HCT116 (cell line): ENCODE results near the gene FAM83G. TPM values are rescaled to one million over a fixed set of nuclear protein-coding genes. Genes with fewer than 3 reads are reported as not detected.

Source experiments
- ATAC-seq: fragments of 200-7000 bp; cut with Tn5 transposase; 2 replicates; pipeline ENCODE4 v1.9.1; 2020; ENCODE audit warnings: mild to moderate bottlenecking, moderate library complexity
- BruUV-seq: library from RNA; stranded (reverse); fragments of 400-500 nt; replicated peaks from 2 replicates; lab custom pipeline; 2021; lab: Mats Ljungman, UMichigan
- CTCF ChIA-PET: fragments of 300-600 bp; sonication (Branson Sonifier 250); formaldehyde crosslinking; loops from one replicate; lab custom pipeline; 2021; ENCODE audit warnings: antibody characterized with exemption; lab: Charles Lee
- POLR2A ChIA-PET: fragments of 300-600, 350-600 bp; sonication (Branson Sonifier 250); formaldehyde crosslinking; loops from one replicate; lab custom pipeline; 2021; ENCODE audit warnings: antibody characterized with exemption; lab: Charles Lee
- RAD21 ChIA-PET, 2 experiments: fragments of 300-600 bp; sonication (Branson Sonifier 250); formaldehyde crosslinking; loops; one replicate each; lab custom pipeline; 2023; ENCODE audit warnings: low total read pairs in 2 of 2; ENCODE audit not compliant: uncharacterized antibody in 2 of 2, unreplicated experiment in 2 of 2, low non-redundant PET in 1 of 2; lab: Charles Lee
- DNase-seq: peaks from one replicate; pipeline ENCODE4 v3.0.0-alpha.2; 2010; ENCODE audit warnings: low read depth, low spot score
- H2AFZ ChIP-seq: fragments of 200-600 bp; shearing (Covaris generic), sonication (generic); 2 replicates; pipeline ENCODE4 v1.6.1; 2017; ENCODE audit warnings: low read depth, mixed run types, mixed read lengths, antibody characterized with exemption, low read length; ENCODE audit not compliant: poor library complexity, severe bottlenecking
- H3K27ac ChIP-seq: 2 replicates; pipeline ENCODE4 v1.5.1; 2012; ENCODE audit warnings: low read depth, low read length
- H3K27me3 ChIP-seq: fragments of 200-600 bp; sonication (generic); 2 replicates; pipeline ENCODE4 v1.6.1; 2016; ENCODE audit warnings: mixed run types, low read length, mixed read lengths; ENCODE audit not compliant: insufficient read depth
- H3K36me3 ChIP-seq, 2 experiments: fragments of 200-500 bp in 1 of 2; fragments of 200-600 bp in 1 of 2; sonication (Bioruptor generic) in 1 of 2; sonication (generic) in 1 of 2; 2 replicates each; pipeline versions ENCODE4 v1.5.1 to v1.6.1; 2014 to 2016; ENCODE audit warnings: low read length in 2 of 2, inconsistent platforms in 1 of 2, mixed read lengths in 1 of 2, mixed run types in 1 of 2; ENCODE audit not compliant: insufficient read depth in 2 of 2, control insufficient read depth in 1 of 2
- H3K4me1 ChIP-seq, 2 experiments: fragments of 200-600 bp in 1 of 2; sonication (generic) in 1 of 2; 2 replicates each; pipeline versions ENCODE4 v1.5.1 to v1.6.1; 2012 to 2017; ENCODE audit warnings: low read length in 2 of 2, inconsistent platforms in 1 of 2, mild to moderate bottlenecking in 1 of 2, mixed read lengths in 1 of 2, mixed run types in 1 of 2, moderate library complexity in 1 of 2; ENCODE audit not compliant: insufficient read depth in 2 of 2, control insufficient read depth in 1 of 2
- H3K4me2 ChIP-seq: fragments of 200-600 bp; sonication (generic); 2 replicates; pipeline ENCODE4 v1.6.1; 2017; ENCODE audit warnings: mixed run types, low read length, mixed read lengths
- H3K4me3 ChIP-seq, 2 experiments: fragments of 200-600 bp in 1 of 2; sonication (generic) in 1 of 2; replicated peaks in 1 of 2; 2 replicates each; pipeline ENCODE4 v1.5.1; 2011 to 2016; ENCODE audit warnings: low read length in 2 of 2, control low read depth in 1 of 2, low read depth in 1 of 2, mild to moderate bottlenecking in 1 of 2, mixed read lengths in 1 of 2, mixed run types in 1 of 2
- H3K79me2 ChIP-seq: fragments of 200-600 bp; sonication (generic); 2 replicates; pipeline ENCODE4 v1.6.1; 2017; ENCODE audit warnings: mild to moderate bottlenecking, mixed run types, low read length, moderate library complexity, mixed read lengths; ENCODE audit not compliant: insufficient read depth
- H3K9ac ChIP-seq: fragments of 200-600 bp; sonication (generic); 2 replicates; pipeline ENCODE4 v1.6.1; 2016; ENCODE audit warnings: low read length, mixed read lengths
- H3K9me2 ChIP-seq: fragments of 200-600 bp; sonication (generic), shearing (Covaris generic); 2 replicates; pipeline ENCODE4 v1.6.1; 2017; ENCODE audit warnings: mixed run types, mild to moderate bottlenecking, moderate library complexity; ENCODE audit not compliant: insufficient read depth
- H3K9me3 ChIP-seq, 2 experiments: fragments of 200-500 bp in 1 of 2; fragments of 200-600 bp in 1 of 2; sonication (Bioruptor generic) in 1 of 2; sonication (generic) in 1 of 2; 2 replicates each; pipeline ENCODE4 v1.6.1; 2014 to 2017; ENCODE audit warnings: low read length in 2 of 2, mixed read lengths in 2 of 2, inconsistent platforms in 1 of 2, low read depth in 1 of 2, mild to moderate bottlenecking in 1 of 2, mixed run types in 1 of 2, moderate library complexity in 1 of 2; ENCODE audit not compliant: control insufficient read depth in 1 of 2, insufficient read depth in 1 of 2
- H4K20me1 ChIP-seq: fragments of 200-600 bp; sonication (generic), shearing (Covaris generic); 2 replicates; pipeline ENCODE4 v1.6.1; 2017; ENCODE audit warnings: mixed run types, mild to moderate bottlenecking, moderate library complexity; ENCODE audit not compliant: insufficient read depth
- POLR2A ChIP-seq: IDR thresholded peaks from 2 replicates; pipeline ENCODE4 v1.7.0; 2011; ENCODE audit warnings: borderline replicate concordance; ENCODE audit not compliant: insufficient read depth, insufficient read length; ENCODE audit errors: extremely low read depth
- POLR2AphosphoS5 ChIP-seq: IDR thresholded peaks from 2 replicates; pipeline ENCODE4 v1.6.1; 2011; ENCODE audit warnings: mild to moderate bottlenecking, low read depth, low read length, moderate library complexity
- SP1 ChIP-seq: IDR thresholded peaks from 2 replicates; pipeline ENCODE4 v1.6.1; 2012; ENCODE audit warnings: low read depth
- SRF ChIP-seq: IDR thresholded peaks from 2 replicates; pipeline ENCODE4 v1.6.1; 2012; ENCODE audit warnings: low read depth
- ZBTB33 ChIP-seq: IDR thresholded peaks from 2 replicates; pipeline ENCODE4 v1.6.1; 2011; ENCODE audit warnings: mild to moderate bottlenecking, low read length, moderate library complexity; ENCODE audit not compliant: insufficient replicate concordance; ENCODE audit errors: extremely low read depth
- intact Hi-C: fragments of 100-400 bp; cut with micrococcal nuclease; formaldehyde crosslinking; loops from 2 replicates; pipeline ENCODE4 v1.10.0; 2022
- total RNA-seq: library from RNA; stranded (reverse); gene quantifications from one replicate; pipeline ENCODE4 v1.2.1, GENCODE V29; 2021; ENCODE audit not compliant: unreplicated experiment

FAM83G gene
- total RNA-seq, 1 experiment from 2014 or later = 33.9 TPM

- no peak overlapping the region for H3K4me2 ChIP-seq
- ChIA-PET CTCF (interaction anchor here (1.4 kb wide), 1 partner anchor 23 kb away, joined by 3 read pairs; no protein-coding TSS in a partner anchor), RAD21 (no interaction called here), POLR2A (no interaction called here)
- DNase-seq = no peak
- TF ChIP-seq POLR2AphosphoS5 (no peak), SRF (no peak), SP1 (no peak), POLR2A (no peak), ZBTB33 (no peak)
- no TSS peak for BruUV-seq
- H4K20me1 ChIP-seq = no peaks in the 10 kb centered on the region
- no peak overlapping the region for H3K27ac ChIP-seq
- no peak overlapping the region for H3K9ac ChIP-seq
- intact Hi-C loops = no loop called here
- H3K9me3 ChIP-seq = no peaks in the 10 kb centered on the region
- 0 out of 2 replicates have a peak, but pooled peaks cover 4% of the 10 kb centered on the region for H3K27me3 ChIP-seq
- no peak for ATAC-seq
- H3K79me2 ChIP-seq = no peaks in the 10 kb centered on the region
- no peaks in the 10 kb centered on the region for H3K4me1 ChIP-seq
- H3K4me3 ChIP-seq = no peak overlapping the region
- H3K36me3 ChIP-seq = no peaks in the 10 kb centered on the region
- no peak overlapping the region for H2AFZ ChIP-seq
- no peaks in the 10 kb centered on the region for H3K9me2 ChIP-seq
These were observed 66.4 kb downstream of the FAM83G start for GRCh38 chr17:18937981-18938691.
